Measurements from ENCODE around the gene EML3.
A peak's percentile ranks its signal among the peaks of the same experiment; 100 is the strongest.

DNA sequence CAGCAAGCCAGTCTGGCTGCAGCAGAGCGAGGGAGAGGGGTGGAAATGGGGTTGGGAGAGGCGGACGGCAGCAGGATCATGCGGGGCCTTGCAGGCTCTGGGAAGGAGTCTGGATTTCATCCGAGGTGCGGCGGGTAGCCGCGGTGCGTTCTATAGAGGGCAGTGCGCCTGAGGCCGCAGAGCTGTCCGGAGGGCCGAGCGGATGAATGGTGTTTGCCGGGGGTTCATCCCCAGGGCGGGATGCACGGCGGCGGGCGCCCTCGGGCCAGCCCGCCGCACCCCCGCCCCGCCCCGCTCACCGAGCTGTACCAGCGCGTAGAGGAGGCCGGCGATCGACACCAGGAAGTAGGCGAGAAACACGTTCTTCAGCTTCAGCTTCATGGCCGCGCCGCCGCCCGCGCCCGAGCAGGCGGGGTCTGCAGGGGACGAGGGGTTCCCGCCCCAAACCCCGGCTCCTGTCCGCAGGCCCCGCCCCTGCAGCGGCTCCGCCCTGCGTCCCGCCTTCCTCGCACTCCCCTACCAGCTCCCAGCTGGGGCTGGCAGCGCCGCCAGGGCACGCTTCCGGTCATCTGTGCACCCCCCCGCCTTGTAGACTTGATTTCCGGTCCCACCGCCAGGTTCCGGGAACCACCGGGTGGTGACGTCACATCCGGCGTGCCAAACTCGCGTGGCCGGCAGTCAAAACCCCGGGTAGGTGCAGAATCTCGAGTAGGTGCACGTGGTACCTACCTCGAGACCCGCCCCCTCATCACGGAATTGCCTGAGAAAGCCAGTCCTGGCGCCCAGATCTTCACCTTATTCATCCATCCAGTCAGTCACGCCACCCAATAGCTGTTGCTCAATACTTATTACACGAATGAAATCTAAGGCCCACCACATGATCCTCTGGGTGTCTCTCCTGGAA is 9.2 kb upstream of the EML3 start, which contains the start of gene B3GAT3:
- TF ChIP-seq POLR2A (IDR thresholded peaks at IDR 0.05): peak in 1 of 2 donors; percentile 85
- TF ChIP-seq CTCF (IDR thresholded peaks at IDR 0.05): peak in 2 of 12 donors; percentile 4
